Thyroid gland (tissue), 4 donors: ENCODE data around the gene ITGA11.

Experiments used
- POLR2A ChIP-seq, 2 donors: fragments of 450-650 bp; IDR thresholded peaks; one replicate each; pipeline ENCODE4 v1.6.1; 2017; ENCODE audit warnings: antibody characterized with exemption in 2 of 2, mild to moderate bottlenecking in 2 of 2, moderate library complexity in 1 of 2
- TF ChIP-seq, protein P1 (sequence below), 6 experiments: fragments of 200-600 bp in 3 of 6; fragments of 450-650 bp in 3 of 6; sonication (generic) in 3 of 6; IDR thresholded peaks; one replicate each; pipeline ENCODE4 v1.5.1; 2016 to 2019; ENCODE audit warnings: antibody characterized with exemption in 6 of 6, mild to moderate bottlenecking in 2 of 6, inconsistent platforms in 1 of 6, moderate library complexity in 1 of 6

DNA sequence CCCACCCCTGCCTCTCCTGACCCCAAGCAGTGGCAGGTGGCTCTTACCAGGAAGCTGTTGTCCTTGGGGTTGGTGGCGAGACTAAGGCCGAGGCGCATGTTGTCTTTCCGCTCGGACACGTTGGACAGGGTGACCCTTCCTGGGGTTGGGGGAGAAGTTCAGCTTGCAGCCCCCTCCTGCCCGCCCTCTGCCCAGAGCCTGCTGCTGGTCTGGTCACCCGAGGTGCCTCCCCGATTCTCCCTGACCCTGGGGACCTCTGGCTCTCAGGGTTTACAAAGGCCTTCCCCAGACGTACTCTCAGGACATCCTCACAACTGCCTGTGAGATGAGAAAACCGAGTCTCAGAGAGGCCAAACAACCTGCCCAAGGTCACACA is 67.3 kb downstream of the ITGA11 start:
- TF ChIP-seq POLR2A (IDR thresholded peaks at IDR 0.05), result no peak
- TF ChIP-seq, protein P1, sequence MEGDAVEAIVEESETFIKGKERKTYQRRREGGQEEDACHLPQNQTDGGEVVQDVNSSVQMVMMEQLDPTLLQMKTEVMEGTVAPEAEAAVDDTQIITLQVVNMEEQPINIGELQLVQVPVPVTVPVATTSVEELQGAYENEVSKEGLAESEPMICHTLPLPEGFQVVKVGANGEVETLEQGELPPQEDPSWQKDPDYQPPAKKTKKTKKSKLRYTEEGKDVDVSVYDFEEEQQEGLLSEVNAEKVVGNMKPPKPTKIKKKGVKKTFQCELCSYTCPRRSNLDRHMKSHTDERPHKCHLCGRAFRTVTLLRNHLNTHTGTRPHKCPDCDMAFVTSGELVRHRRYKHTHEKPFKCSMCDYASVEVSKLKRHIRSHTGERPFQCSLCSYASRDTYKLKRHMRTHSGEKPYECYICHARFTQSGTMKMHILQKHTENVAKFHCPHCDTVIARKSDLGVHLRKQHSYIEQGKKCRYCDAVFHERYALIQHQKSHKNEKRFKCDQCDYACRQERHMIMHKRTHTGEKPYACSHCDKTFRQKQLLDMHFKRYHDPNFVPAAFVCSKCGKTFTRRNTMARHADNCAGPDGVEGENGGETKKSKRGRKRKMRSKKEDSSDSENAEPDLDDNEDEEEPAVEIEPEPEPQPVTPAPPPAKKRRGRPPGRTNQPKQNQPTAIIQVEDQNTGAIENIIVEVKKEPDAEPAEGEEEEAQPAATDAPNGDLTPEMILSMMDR (IDR thresholded peaks at IDR 0.05), result no peak
